ENCODE measurements around the gene HELZ2.

Gene HELZ2

DNA sequence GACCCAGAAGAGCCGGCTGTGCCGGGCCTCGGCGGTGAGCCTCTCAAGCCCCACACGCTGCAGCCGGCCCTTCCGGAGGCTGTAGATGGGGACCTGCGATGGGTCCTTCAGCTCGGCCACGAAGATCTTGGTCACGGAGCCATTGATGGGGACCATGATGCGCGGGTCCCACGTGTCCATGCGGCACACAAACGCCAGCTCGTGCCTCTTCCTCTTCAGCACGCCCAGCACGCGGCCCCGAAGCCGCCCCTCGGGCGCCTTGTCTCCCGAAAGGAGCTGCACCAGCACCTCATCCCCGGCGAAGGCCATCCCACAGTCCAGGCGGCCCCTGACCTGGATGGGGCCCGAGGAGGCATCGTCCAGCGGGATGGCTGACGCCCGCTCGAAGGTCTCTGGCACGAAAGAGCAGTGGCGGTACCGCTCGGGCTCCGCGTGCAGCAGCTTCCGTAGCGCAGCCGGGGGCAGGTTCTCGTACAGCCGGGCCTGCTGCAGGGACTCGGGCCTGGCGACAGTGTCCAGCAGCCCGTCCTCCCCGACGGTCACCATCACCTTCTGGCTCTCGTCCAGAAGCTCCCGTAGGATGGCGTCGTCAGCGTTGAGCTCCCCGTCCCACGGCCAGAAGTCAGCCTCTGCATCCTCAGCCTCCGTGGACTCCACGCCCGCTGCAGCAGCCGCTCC, 8.9 kb downstream of the HELZ2 start:
- H3K27ac ChIP-seq (replicated peaks) = no peak overlapping the region
- no peak for DNase-seq (ENCODE audit: low read depth in 1 of 2, low spot score in 1 of 2)
- TF ChIP-seq POLR2AphosphoS5 (IDR thresholded peaks at IDR 0.05; ENCODE audit: low read depth) = no peak
- TF ChIP-seq, protein P1, sequence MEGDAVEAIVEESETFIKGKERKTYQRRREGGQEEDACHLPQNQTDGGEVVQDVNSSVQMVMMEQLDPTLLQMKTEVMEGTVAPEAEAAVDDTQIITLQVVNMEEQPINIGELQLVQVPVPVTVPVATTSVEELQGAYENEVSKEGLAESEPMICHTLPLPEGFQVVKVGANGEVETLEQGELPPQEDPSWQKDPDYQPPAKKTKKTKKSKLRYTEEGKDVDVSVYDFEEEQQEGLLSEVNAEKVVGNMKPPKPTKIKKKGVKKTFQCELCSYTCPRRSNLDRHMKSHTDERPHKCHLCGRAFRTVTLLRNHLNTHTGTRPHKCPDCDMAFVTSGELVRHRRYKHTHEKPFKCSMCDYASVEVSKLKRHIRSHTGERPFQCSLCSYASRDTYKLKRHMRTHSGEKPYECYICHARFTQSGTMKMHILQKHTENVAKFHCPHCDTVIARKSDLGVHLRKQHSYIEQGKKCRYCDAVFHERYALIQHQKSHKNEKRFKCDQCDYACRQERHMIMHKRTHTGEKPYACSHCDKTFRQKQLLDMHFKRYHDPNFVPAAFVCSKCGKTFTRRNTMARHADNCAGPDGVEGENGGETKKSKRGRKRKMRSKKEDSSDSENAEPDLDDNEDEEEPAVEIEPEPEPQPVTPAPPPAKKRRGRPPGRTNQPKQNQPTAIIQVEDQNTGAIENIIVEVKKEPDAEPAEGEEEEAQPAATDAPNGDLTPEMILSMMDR (IDR thresholded peaks at IDR 0.05; ENCODE audit: insufficient read depth, low read length) = no peak
- no peak for TF ChIP-seq GABPA (IDR thresholded peaks at IDR 0.05; ENCODE audit: low read depth)
- no peak for TF ChIP-seq SPI1 (IDR thresholded peaks at IDR 0.05; ENCODE audit: borderline replicate concordance, low read depth)
- TF ChIP-seq, protein P2, sequence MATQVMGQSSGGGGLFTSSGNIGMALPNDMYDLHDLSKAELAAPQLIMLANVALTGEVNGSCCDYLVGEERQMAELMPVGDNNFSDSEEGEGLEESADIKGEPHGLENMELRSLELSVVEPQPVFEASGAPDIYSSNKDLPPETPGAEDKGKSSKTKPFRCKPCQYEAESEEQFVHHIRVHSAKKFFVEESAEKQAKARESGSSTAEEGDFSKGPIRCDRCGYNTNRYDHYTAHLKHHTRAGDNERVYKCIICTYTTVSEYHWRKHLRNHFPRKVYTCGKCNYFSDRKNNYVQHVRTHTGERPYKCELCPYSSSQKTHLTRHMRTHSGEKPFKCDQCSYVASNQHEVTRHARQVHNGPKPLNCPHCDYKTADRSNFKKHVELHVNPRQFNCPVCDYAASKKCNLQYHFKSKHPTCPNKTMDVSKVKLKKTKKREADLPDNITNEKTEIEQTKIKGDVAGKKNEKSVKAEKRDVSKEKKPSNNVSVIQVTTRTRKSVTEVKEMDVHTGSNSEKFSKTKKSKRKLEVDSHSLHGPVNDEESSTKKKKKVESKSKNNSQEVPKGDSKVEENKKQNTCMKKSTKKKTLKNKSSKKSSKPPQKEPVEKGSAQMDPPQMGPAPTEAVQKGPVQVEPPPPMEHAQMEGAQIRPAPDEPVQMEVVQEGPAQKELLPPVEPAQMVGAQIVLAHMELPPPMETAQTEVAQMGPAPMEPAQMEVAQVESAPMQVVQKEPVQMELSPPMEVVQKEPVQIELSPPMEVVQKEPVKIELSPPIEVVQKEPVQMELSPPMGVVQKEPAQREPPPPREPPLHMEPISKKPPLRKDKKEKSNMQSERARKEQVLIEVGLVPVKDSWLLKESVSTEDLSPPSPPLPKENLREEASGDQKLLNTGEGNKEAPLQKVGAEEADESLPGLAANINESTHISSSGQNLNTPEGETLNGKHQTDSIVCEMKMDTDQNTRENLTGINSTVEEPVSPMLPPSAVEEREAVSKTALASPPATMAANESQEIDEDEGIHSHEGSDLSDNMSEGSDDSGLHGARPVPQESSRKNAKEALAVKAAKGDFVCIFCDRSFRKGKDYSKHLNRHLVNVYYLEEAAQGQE (IDR thresholded peaks at IDR 0.05; ENCODE audit: insufficient replicate concordance, low read depth) = no peak
- no peak overlapping the region for H3K4me3 ChIP-seq (replicated peaks; ENCODE audit: insufficient read depth, low read length)
- peaks cover 23% of the 10 kb centered on the region for H3K27me3 ChIP-seq (ENCODE audit: insufficient read depth, poor library complexity, severe bottlenecking)

DNA sequence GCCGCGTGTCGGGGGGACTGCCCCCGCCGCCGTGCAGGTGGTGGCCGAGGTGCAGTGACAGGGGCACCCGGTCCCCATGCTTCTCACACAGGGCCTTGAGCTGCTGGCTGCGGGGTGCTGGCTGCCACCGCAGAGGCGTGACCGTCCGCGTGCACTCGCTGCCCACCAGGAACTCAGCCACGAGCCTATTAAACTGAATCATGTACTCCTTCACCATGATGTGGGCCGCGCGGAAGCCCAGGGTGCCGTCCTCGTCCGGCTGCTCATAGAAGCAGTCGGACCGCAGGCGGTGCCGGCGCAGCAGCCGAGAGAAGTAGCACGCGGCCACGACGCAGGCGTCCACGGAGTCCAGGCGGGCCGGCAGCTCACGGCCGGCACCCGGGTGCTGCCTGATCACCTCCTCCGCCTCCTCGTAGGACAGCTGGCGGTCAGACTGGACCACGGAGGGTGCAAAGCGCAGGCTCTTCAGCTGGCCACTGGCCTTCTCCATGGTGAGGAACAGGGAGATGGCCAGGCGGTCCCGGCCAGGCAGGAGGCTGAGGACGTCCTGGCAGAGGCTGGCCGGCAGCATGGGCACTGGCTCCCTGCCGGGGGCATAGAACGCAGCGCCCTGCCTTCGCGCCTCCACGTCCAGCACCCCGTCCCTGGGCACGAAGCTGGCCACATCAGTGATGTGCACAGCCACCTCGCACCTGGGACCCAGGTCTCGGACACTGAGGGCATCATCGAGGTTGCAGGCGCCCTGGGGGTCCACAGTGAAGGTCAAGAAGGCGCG, 9.8 kb downstream of the HELZ2 start:
- TF ChIP-seq POLR2AphosphoS5 (IDR thresholded peaks at IDR 0.05; ENCODE audit: low read depth) (no peak), GABPA (IDR thresholded peaks at IDR 0.05; ENCODE audit: low read depth) (no peak)
- H3K27ac ChIP-seq (replicated peaks) = no peak overlapping the region

DNA sequence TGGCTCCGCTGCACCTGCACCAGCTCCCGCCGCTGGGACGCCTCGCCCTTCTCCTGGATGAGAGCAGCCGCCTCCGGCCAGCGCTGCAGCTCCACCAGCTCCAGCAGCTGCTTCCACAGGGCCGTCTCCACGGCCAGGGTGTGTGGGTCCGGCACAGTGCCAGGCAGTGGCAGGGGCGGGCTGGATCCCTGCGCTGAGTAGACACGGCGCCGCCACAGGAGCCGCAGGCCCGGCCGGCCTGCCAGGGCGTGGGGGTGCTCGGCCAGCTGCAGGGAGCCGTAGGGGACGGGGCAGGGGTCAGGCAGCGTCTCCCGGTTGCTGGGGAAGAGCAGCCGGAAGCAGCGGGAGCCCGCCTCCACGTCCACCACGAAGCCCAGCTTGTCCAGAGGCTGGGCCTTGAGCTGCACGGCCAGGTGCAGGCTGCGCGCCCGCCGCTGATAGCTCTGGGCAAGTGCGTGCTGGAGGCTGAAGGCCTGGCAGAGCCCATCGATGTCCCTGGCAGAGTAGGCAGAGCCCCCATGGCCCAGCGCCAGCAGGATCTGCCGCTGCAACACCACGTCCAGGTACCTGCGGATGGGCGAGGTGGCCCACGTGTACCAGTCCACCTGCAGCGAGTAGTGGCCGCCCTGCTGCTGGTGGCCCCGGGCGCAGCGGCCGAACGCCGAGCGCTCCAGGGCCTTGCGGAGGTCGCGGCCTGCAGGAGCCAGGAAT, 10.7 kb downstream of the HELZ2 start:
- DNase-seq (ENCODE audit: low read depth in 1 of 2, low spot score in 1 of 2) = no peak
- H3K27me3 ChIP-seq (ENCODE audit: insufficient read depth, poor library complexity, severe bottlenecking) = peaks cover 6% of the 10 kb centered on the region
- H3K4me3 ChIP-seq (replicated peaks; ENCODE audit: insufficient read depth, low read length) = no peak overlapping the region
- no peak overlapping the region for H3K27ac ChIP-seq (replicated peaks)
- TF ChIP-seq, protein P1 (IDR thresholded peaks at IDR 0.05; ENCODE audit: insufficient read depth, low read length) = no peak
- TF ChIP-seq GABPA (IDR thresholded peaks at IDR 0.05; ENCODE audit: low read depth) = no peak
- TF ChIP-seq SPI1 (IDR thresholded peaks at IDR 0.05; ENCODE audit: borderline replicate concordance, low read depth) = no peak
- TF ChIP-seq POLR2AphosphoS5 (IDR thresholded peaks at IDR 0.05; ENCODE audit: low read depth) = no peak
- TF ChIP-seq, protein P2 (IDR thresholded peaks at IDR 0.05; ENCODE audit: insufficient replicate concordance, low read depth) = no peak

More for the DNA sequence above, 9.8 kb downstream of the HELZ2 start:
- no peak overlapping the region for H3K4me3 ChIP-seq (replicated peaks; ENCODE audit: insufficient read depth, low read length)
- H3K27me3 ChIP-seq (ENCODE audit: insufficient read depth, poor library complexity, severe bottlenecking) = peaks cover 14% of the 10 kb centered on the region
- DNase-seq (ENCODE audit: low read depth in 1 of 2, low spot score in 1 of 2) = no peak
